Measurements from ENCODE around the gene SLC25A38. TPM values are rescaled to one million over a fixed set of nuclear protein-coding genes. Genes with fewer than 3 reads are reported as not detected.

SLC25A38 gene
- total RNA-seq, 4 donors from 2014 or later = 14.8 to 19.6 (median 15.7) TPM

GRCh38 chr3:39385456-39386090 lies 2.4 kb downstream of the SLC25A38 start:
- Histone ChIP-seq H3K9me3 (no peaks in the 10 kb centered on the region), H3K4me3 (no peak overlapping the region), H3K27ac (no peak overlapping the region), H3K27me3 (no peaks in the 10 kb centered on the region), H3K4me1 (peaks cover 22% of the 10 kb centered on the region), H3K36me3 (peaks cover 7% of the 10 kb centered on the region)
- no peak for TF ChIP-seq EP300 (IDR thresholded peaks at IDR 0.05)
- no peak for TF ChIP-seq POLR2A (IDR thresholded peaks at IDR 0.05)
- no peak for TF ChIP-seq POLR2AphosphoS5 (IDR thresholded peaks at IDR 0.05)
- TF ChIP-seq CTCF (IDR thresholded peaks at IDR 0.05) = no peak
- DNase-seq (ENCODE audit: low spot score in 2 of 2) = no peak
- 77% methylated on average over 8 of the region's 9 CpGs for WGBS

- Histone ChIP-seq H3K4me1 (peaks cover 22% of the 10 kb centered on the region), H3K27me3 (no peaks in the 10 kb centered on the region), H3K4me3 (no peak overlapping the region), H3K36me3 (peaks cover 15% of the 10 kb centered on the region), H3K9me3 (no peaks in the 10 kb centered on the region), H3K27ac (no peak overlapping the region)
- 72% methylated on average over 5 of the region's 5 CpGs for WGBS
- no peak for DNase-seq (ENCODE audit: low spot score in 2 of 2)
- TF ChIP-seq POLR2AphosphoS5 (IDR thresholded peaks at IDR 0.05) (no peak), CTCF (IDR thresholded peaks at IDR 0.05) (no peak), EP300 (IDR thresholded peaks at IDR 0.05) (no peak), POLR2A (IDR thresholded peaks at IDR 0.05) (no peak)
Observed at GRCh38 chr3:39386318-39386717, 3.1 kb downstream of the SLC25A38 start.

GRCh38 chr3:39387411-39387975 lies 4.3 kb downstream of the SLC25A38 start:
- peaks cover 26% of the 10 kb centered on the region for H3K36me3 ChIP-seq
- no peak overlapping the region for H3K4me3 ChIP-seq
- H3K27ac ChIP-seq = no peak overlapping the region
- no peaks in the 10 kb centered on the region for H3K27me3 ChIP-seq
- no peaks in the 10 kb centered on the region for H3K9me3 ChIP-seq
- WGBS = 94% methylated on average over 1 of the region's 1 CpG
- DNase-seq (ENCODE audit: low spot score in 2 of 2) = no peak
- peaks cover 22% of the 10 kb centered on the region for H3K4me1 ChIP-seq
- TF ChIP-seq POLR2A (IDR thresholded peaks at IDR 0.05) (no peak), POLR2AphosphoS5 (IDR thresholded peaks at IDR 0.05) (no peak), CTCF (IDR thresholded peaks at IDR 0.05) (no peak), EP300 (IDR thresholded peaks at IDR 0.05) (no peak)

GRCh38 chr3:39388153-39388552 lies 5.0 kb downstream of the SLC25A38 start:
- Histone ChIP-seq H3K9me3 (no peaks in the 10 kb centered on the region), H3K4me1 (peaks cover 16% of the 10 kb centered on the region), H3K36me3 (peaks cover 33% of the 10 kb centered on the region), H3K27ac (no peak overlapping the region), H3K27me3 (no peaks in the 10 kb centered on the region), H3K4me3 (no peak overlapping the region)
- no peak for DNase-seq (ENCODE audit: low spot score in 2 of 2)
- TF ChIP-seq CTCF (IDR thresholded peaks at IDR 0.05) = no peak
- TF ChIP-seq EP300 (IDR thresholded peaks at IDR 0.05) = no peak
- TF ChIP-seq POLR2A (IDR thresholded peaks at IDR 0.05) = no peak
- TF ChIP-seq POLR2AphosphoS5 (IDR thresholded peaks at IDR 0.05) = no peak
- 90% methylated on average over 2 of the region's 2 CpGs for WGBS

GRCh38 chr3:39388741-39389248 lies 5.6 kb downstream of the SLC25A38 start:
- H3K4me1 ChIP-seq = peaks cover 16% of the 10 kb centered on the region
- H3K27me3 ChIP-seq = no peaks in the 10 kb centered on the region
- H3K4me3 ChIP-seq = no peak overlapping the region
- H3K27ac ChIP-seq = no peak overlapping the region
- H3K36me3 ChIP-seq = peaks cover 39% of the 10 kb centered on the region
- DNase-seq (ENCODE audit: low spot score in 2 of 2) = no peak
- TF ChIP-seq CTCF (IDR thresholded peaks at IDR 0.05) = no peak
- no peak for TF ChIP-seq EP300 (IDR thresholded peaks at IDR 0.05)
- no peak for TF ChIP-seq POLR2AphosphoS5 (IDR thresholded peaks at IDR 0.05)
- TF ChIP-seq POLR2A (IDR thresholded peaks at IDR 0.05) = no peak
- H3K9me3 ChIP-seq = no peaks in the 10 kb centered on the region
- 96% methylated on average over 2 of the region's 2 CpGs for WGBS

Measured in suprapubic skin (tissue), 4 donors.